Measurements from ENCODE around the gene MID1IP1. TPM values are rescaled to one million over a fixed set of nuclear protein-coding genes. Genes with fewer than 3 reads are reported as not detected.

Gene MID1IP1
- total RNA-seq, 1 donor from 2014 or later = 23.4 TPM

Other genes starting within 250 kb of the MID1IP1 start
- gene TSPAN7, start 239.9 kb upstream of the MID1IP1 start, total RNA-seq = 8.1 TPM